GM21423 (cell line): ENCODE measurements around the gene PCNX1.
"Not testable (repeated sequence)": the region's sequence is repeated elsewhere in the genome, so short reads cannot be mapped to it uniquely, and the experiment has no call there.

ENCODE experiments used
- ATAC-seq: cut with Tn5 transposase; IDR thresholded peaks from one replicate; pipeline ENCODE4 v1.9.1; 2021; ENCODE audit warnings: mild to moderate bottlenecking, moderate library complexity; ENCODE audit not compliant: unreplicated experiment

PCNX1 gene

GRCh38 chr14:71119075-71119474, 211.8 kb downstream of the PCNX1 start:
- ATAC-seq = no peak

GRCh38 chr14:71119832-71120231, 212.6 kb downstream of the PCNX1 start:
- ATAC-seq = no peak

- no peak for ATAC-seq
These were observed 213.7 kb downstream of the PCNX1 start for GRCh38 chr14:71121001-71121400.

- ATAC-seq = no peak
These were observed 214.5 kb downstream of the PCNX1 start for GRCh38 chr14:71121711-71122110.

- ATAC-seq = no peak
These were observed 215.8 kb downstream of the PCNX1 start for GRCh38 chr14:71122866-71123565.

- no peak for ATAC-seq
These were observed 216.4 kb downstream of the PCNX1 start for GRCh38 chr14:71123579-71124135.

- ATAC-seq = not testable (repeated sequence)
These were observed 222.6 kb downstream of the PCNX1 start for GRCh38 chr14:71129716-71130490.

- no peak for ATAC-seq
These were observed 223.4 kb downstream of the PCNX1 start for GRCh38 chr14:71130491-71131179.

GRCh38 chr14:71133296-71133695, 226.0 kb downstream of the PCNX1 start:
- no peak for ATAC-seq

- no peak for ATAC-seq
These were observed 228.2 kb downstream of the PCNX1 start for GRCh38 chr14:71135496-71135895.

- ATAC-seq = no peak
These were observed 228.7 kb downstream of the PCNX1 start for GRCh38 chr14:71135911-71136310.

- ATAC-seq = no peak
These were observed 229.3 kb downstream of the PCNX1 start for GRCh38 chr14:71136386-71137060.

- ATAC-seq = no peak
These were observed 230.5 kb downstream of the PCNX1 start for GRCh38 chr14:71137536-71138447.

- no peak for ATAC-seq
These were observed 231.4 kb downstream of the PCNX1 start for GRCh38 chr14:71138448-71139293.

- ATAC-seq = no peak
These were observed 232.2 kb downstream of the PCNX1 start for GRCh38 chr14:71139294-71139946.

GRCh38 chr14:71140157-71140556, 232.9 kb downstream of the PCNX1 start:
- ATAC-seq = no peak

- no peak for ATAC-seq
These were observed 234.6 kb downstream of the PCNX1 start for GRCh38 chr14:71141701-71142374.
